ENCODE results near the gene DYNC1H1. TPM values are rescaled to one million over a fixed set of nuclear protein-coding genes. Genes with fewer than 3 reads are reported as not detected.
"Not testable (repeated sequence)": the region's sequence is repeated elsewhere in the genome, so short reads cannot be mapped to it uniquely, and the experiment has no call there.

The DYNC1H1 gene
- total and polyA plus RNA-seq, 2 of the 13 experiments (the other 11 are each of a cell fraction or from before 2014, with no cell fraction given) = 74.4 to 239 TPM

- DNase-seq (ENCODE audit: low spot score); H3K9ac ChIP-seq (ENCODE audit: insufficient read depth, low read depth, low read length); intact Hi-C loops (cut with micrococcal nuclease; ENCODE audit: unreplicated experiment); in situ Hi-C loops (cut with HindIII; ENCODE audit: extremely low pct_ligation_motif_present, low pct_unique_long_range_greater_than_20kb); CTCF ChIA-PET (ENCODE audit: low intra/inter-chr PET ratio, low total read pairs); H4K20me1 ChIP-seq (ENCODE audit: insufficient read depth, low read length); POLR2A ChIA-PET; H3K4me2 ChIP-seq (ENCODE audit: low read depth, low read length); H3K4me3 ChIP-seq (replicated peaks in 1 of 3; ENCODE audit: insufficient read depth in 1 of 3, low read depth in 2 of 3, low read length in 3 of 3); ATAC-seq; H3K9me3 ChIP-seq (ENCODE audit: low read length); H2AFZ ChIP-seq (ENCODE audit: low read length); H3K27ac ChIP-seq (ENCODE audit: extremely low read length, insufficient read depth, low read length); BruUV-seq (replicated peaks); H3K27me3 ChIP-seq (ENCODE audit: control insufficient read depth in 1 of 2, insufficient read depth in 2 of 2, low read length in 2 of 2); H3K4me1 ChIP-seq (ENCODE audit: insufficient read depth, low read length); FAIRE-seq; H3K79me2 ChIP-seq (ENCODE audit: insufficient read depth, low read length): not testable (repeated sequence)
- 99% methylated on average over 12 of the region's 12 CpGs for WGBS (ENCODE audit: low lambda C conversion rate)
- peaks cover 32 to 82% of the 10 kb centered on the region in 2 experiments for H3K36me3 ChIP-seq (replicated peaks in 1 of 2; ENCODE audit: control insufficient read depth in 1 of 2, insufficient read depth in 2 of 2, low read length in 2 of 2)
Observed at GRCh38 chr14:101984831-101985230, 20.5 kb downstream of the DYNC1H1 start.

- ChIA-PET POLR2A (interaction anchor here (1.0 kb wide), 1 partner anchor 93 kb away, joined by 4 read pairs; no protein-coding TSS in a partner anchor), CTCF (ENCODE audit: low intra/inter-chr PET ratio, low total read pairs) (no interaction called here)
- Histone ChIP-seq H3K4me1 (ENCODE audit: insufficient read depth, low read length) (no peaks in the 10 kb centered on the region), H3K9me3 (ENCODE audit: low read length) (no peaks in the 10 kb centered on the region), H3K4me2 (ENCODE audit: low read depth, low read length) (no peak overlapping the region), H3K79me2 (ENCODE audit: insufficient read depth, low read length) (no peaks in the 10 kb centered on the region), H4K20me1 (ENCODE audit: insufficient read depth, low read length) (no peaks in the 10 kb centered on the region), H3K27me3 (ENCODE audit: control insufficient read depth in 1 of 2, insufficient read depth in 2 of 2, low read length in 2 of 2) (no peaks in the 10 kb centered on the region), H3K27ac (ENCODE audit: extremely low read length, insufficient read depth, low read length) (no peak overlapping the region), H2AFZ (ENCODE audit: low read length) (no peak overlapping the region), H3K9ac (ENCODE audit: insufficient read depth, low read depth, low read length) (no peak overlapping the region), H3K36me3 (replicated peaks in 1 of 2; ENCODE audit: control insufficient read depth in 1 of 2, insufficient read depth in 2 of 2, low read length in 2 of 2) (peaks cover 31 to 78% of the 10 kb centered on the region in 2 experiments), H3K4me3 (replicated peaks in 1 of 3; ENCODE audit: insufficient read depth in 1 of 3, low read depth in 2 of 3, low read length in 3 of 3) (no peak overlapping the region)
- no peak for FAIRE-seq
- intact Hi-C loops (cut with micrococcal nuclease; ENCODE audit: unreplicated experiment) (no loop called here), in situ Hi-C loops (cut with HindIII; ENCODE audit: extremely low pct_ligation_motif_present, low pct_unique_long_range_greater_than_20kb) (no loop called here)
- TSS peak; percentile 41 for BruUV-seq (replicated peaks)
- no peak for DNase-seq (ENCODE audit: low spot score)
- ATAC-seq = no peak
- WGBS (ENCODE audit: low lambda C conversion rate) = 94% methylated on average over 16 of the region's 16 CpGs
- TF ChIP-seq ZNF225 (CRISPR knock-in tag; IDR thresholded peaks at IDR 0.05) = no peak
- TF ChIP-seq MBD4 (IDR thresholded peaks at IDR 0.05; ENCODE audit: borderline replicate concordance, low read length) = no peak
- TF ChIP-seq U2AF1 (optimal IDR thresholded peaks at IDR 0.05; ENCODE audit: low read depth, low read length) = no peak
- no peak for TF ChIP-seq ZNF224 (CRISPR knock-in tag; IDR thresholded peaks at IDR 0.05)
- TF ChIP-seq ZBTB33 (CRISPR knock-in tag; IDR thresholded peaks at IDR 0.05) = peak; percentile 54; the same call in 1 of the 2 replicates
- no peak for TF ChIP-seq HNRNPL (IDR thresholded peaks at IDR 0.05; ENCODE audit: low read depth, low read length)
- no peak for TF ChIP-seq CBX5 (CRISPR knock-in tag; IDR thresholded peaks at IDR 0.05; ENCODE audit: borderline replicate concordance)
Observed at GRCh38 chr14:101985957-101986356, 21.6 kb downstream of the DYNC1H1 start.
